Psoas muscle (tissue), 8 donors: ENCODE measurements around the gene EHMT1. TPM values are rescaled to one million over a fixed set of nuclear protein-coding genes. Genes with fewer than 3 reads are reported as not detected.

Experiments used
- ATAC-seq, 4 donors: fragments of 200-7000 bp; cut with Tn5 transposase; one replicate each; pipeline ENCODE4 v1.9.1; 2020; ENCODE audit warnings: moderate library complexity in 3 of 4, mild to moderate bottlenecking in 2 of 4
- DNase-seq, 2 donors: peaks; one replicate each; pipeline ENCODE4 v3.0.0-alpha.2; 2020
- H3K27ac ChIP-seq: fragments of 200-600 bp; one replicate; pipeline ENCODE4 v1.8.0; 2022
- H3K27me3 ChIP-seq, 3 donors: fragments of 200-600 bp in 1 of 3; one replicate each; pipeline versions ENCODE4 v1.6.1 to v1.8.0; 2013 to 2022; ENCODE audit warnings: low read length in 2 of 3, mild to moderate bottlenecking in 2 of 3, moderate library complexity in 1 of 3; ENCODE audit not compliant: insufficient read depth in 3 of 3
- H3K36me3 ChIP-seq, 2 donors: fragments of 200-600 bp in 1 of 2; one replicate each; pipeline versions ENCODE4 v1.6.1 to v1.8.0; 2013 to 2022; ENCODE audit warnings: low read depth in 1 of 2, mild to moderate bottlenecking in 1 of 2, moderate library complexity in 1 of 2; ENCODE audit not compliant: insufficient read depth in 1 of 2
- H3K4me1 ChIP-seq: fragments of 200-600 bp; one replicate; pipeline ENCODE4 v1.8.0; 2022
- H3K4me3 ChIP-seq: fragments of 200-600 bp; one replicate; pipeline ENCODE4 v1.8.0; 2022; ENCODE audit warnings: mild to moderate bottlenecking
- H3K9me3 ChIP-seq: fragments of 200-600 bp; one replicate; pipeline ENCODE4 v1.8.0; 2022
- WGBS, 3 donors: extraction: QIAGEN DNeasy Blood & Tissue Kit; methylation state at CpG; one replicate each; pipeline versions ENCODE4 v1.1.6 to v1.1.7; 2013; 5-methylcytosine and 5-hydroxymethylcytosine counted together
- intact Hi-C, 2 donors: fragments of 100-400 bp; cut with DNase I; formaldehyde crosslinking; loops; one replicate each; pipeline versions ENCODE4 v1.11.0 to v1.14.2; 2022
- polyA plus RNA-seq, 3 donors: library from polyadenylated mRNA; stranded (reverse); fragments of 200-250 nt; gene quantifications; one replicate each; pipeline ENCODE4 v1.2.3, GENCODE V29; 2013
- total RNA-seq, 4 donors: library from RNA; stranded (reverse); fragmentation: NEBNext Ultra II Directional in 2 of 4; extraction: Animal tissue kit (Norgen Biotek cat#: 25700) in 2 of 4; gene quantifications; one replicate each; pipeline versions ENCODE4 v1.2.1 to v1.2.4, GENCODE V29; 2021 to 2023
- TF ChIP-seq, protein P1 (sequence below): fragments of 200-600 bp; IDR thresholded peaks from one replicate; pipeline ENCODE4 v1.8.0; 2022; ENCODE audit warnings: antibody characterized with exemption
- donor health status: healthy with polysubstance abuse.
- donor health status: DM: no; HTN: no; CAD: no; lungs with moderate emphysema.
- donor health status: Bipolar disorder and iron deficiency.
- donor health status: healthy.
- donor health status: DM: yes; HTN: yes; CAD: no.
- donor health status: DM: no; HTN: no; CAD: no.
- donor health status: DM: no; HTN: no; CAD: no.
- donor health status: DM: yes; HTN: yes; CAD: no.

The EHMT1 gene
- total and polyA plus RNA-seq, 7 donors = 29.0 to 49.6 (median 31.2) TPM

DNA sequence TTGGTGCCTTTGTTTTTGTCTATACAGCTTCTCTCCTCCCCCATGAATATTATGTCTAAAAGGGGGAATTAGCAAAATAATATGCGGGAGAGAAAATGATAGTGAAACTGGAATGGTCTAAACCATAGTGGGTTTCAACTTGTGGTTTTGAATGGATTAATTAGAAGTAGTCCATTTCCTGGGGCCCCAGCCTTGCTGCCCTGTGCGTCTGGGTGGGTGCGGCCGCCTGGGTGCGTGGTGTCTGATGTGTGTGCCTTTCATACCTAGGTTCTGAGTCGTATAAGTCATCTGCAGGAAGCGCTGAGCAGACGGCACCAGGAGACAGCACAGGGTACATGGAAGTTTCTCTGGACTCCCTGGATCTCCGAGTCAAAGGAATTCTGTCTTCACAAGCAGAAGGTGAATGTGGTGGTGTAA, 138.8 kb downstream of the EHMT1 start:
- peaks cover 8% of the 10 kb centered on the region for H3K9me3 ChIP-seq
- DNase-seq (no peak), ATAC-seq (no peak)
- WGBS, 3 donors = 91 to 96% (median 96%) methylated on average over 9 of the region's 9 CpGs
- H3K4me1 ChIP-seq = peaks cover 6% of the 10 kb centered on the region
- H3K27me3 ChIP-seq = no peaks in the 10 kb centered on the region
- peaks cover 4 to 62% of the 10 kb centered on the region in 2 donors for H3K36me3 ChIP-seq
- intact Hi-C loops = no loop called here
- H3K4me3 ChIP-seq = no peak overlapping the region
- TF ChIP-seq, protein P1, sequence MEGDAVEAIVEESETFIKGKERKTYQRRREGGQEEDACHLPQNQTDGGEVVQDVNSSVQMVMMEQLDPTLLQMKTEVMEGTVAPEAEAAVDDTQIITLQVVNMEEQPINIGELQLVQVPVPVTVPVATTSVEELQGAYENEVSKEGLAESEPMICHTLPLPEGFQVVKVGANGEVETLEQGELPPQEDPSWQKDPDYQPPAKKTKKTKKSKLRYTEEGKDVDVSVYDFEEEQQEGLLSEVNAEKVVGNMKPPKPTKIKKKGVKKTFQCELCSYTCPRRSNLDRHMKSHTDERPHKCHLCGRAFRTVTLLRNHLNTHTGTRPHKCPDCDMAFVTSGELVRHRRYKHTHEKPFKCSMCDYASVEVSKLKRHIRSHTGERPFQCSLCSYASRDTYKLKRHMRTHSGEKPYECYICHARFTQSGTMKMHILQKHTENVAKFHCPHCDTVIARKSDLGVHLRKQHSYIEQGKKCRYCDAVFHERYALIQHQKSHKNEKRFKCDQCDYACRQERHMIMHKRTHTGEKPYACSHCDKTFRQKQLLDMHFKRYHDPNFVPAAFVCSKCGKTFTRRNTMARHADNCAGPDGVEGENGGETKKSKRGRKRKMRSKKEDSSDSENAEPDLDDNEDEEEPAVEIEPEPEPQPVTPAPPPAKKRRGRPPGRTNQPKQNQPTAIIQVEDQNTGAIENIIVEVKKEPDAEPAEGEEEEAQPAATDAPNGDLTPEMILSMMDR = no peak
- peak overlapping the region; percentile 62 for H3K27ac ChIP-seq

DNA sequence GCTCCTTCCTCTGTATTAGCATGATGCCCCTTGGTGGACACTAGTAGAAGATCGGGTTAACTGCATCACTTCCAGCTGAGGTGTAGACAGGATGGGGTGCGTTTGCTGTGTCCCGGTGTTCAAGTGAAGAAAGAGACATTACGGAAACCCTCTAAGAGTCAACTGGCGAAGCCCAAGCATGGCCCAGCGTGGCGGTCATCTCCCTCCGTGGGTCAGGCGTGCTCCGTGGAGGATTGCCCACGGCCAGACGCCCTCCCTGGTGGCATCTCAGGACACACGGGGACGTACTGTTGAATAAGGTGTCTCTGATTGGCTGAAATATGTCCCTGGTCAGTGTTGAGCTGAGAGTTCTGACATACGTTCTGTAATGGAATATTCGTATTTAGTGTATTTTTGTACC, 139.3 kb downstream of the EHMT1 start:
- TF ChIP-seq, protein P1 = no peak
- intact Hi-C loops = no loop called here
- 92 to 96% (median 96%) methylated on average over 16 of the region's 16 CpGs for WGBS, 3 donors
- no peaks in the 10 kb centered on the region for H3K27me3 ChIP-seq
- peaks cover 6% of the 10 kb centered on the region for H3K4me1 ChIP-seq
- ATAC-seq (no peak), DNase-seq (no peak)
- H3K4me3 ChIP-seq = no peak overlapping the region
- H3K9me3 ChIP-seq = peaks cover 8% of the 10 kb centered on the region
- H3K27ac ChIP-seq = no peak overlapping the region
- peaks cover 4 to 62% of the 10 kb centered on the region in 2 donors for H3K36me3 ChIP-seq

- Histone ChIP-seq H3K4me1 (peaks cover 6% of the 10 kb centered on the region), H3K9me3 (peaks cover 8% of the 10 kb centered on the region), H3K27me3 (no peaks in the 10 kb centered on the region), H3K4me3 (no peak overlapping the region), H3K27ac (peak overlapping the region; percentile 77), H3K36me3 (peaks cover 7 to 62% of the 10 kb centered on the region in 2 donors)
- DNase-seq = no peak
- TF ChIP-seq, protein P1 = no peak
- intact Hi-C loops = no loop called here
- no peak for ATAC-seq
- WGBS, 3 donors = 91 to 96% (median 94%) methylated on average over 11 of the region's 11 CpGs
Measured at GRCh38 chr9:137759117-137759516, 140.3 kb downstream of the EHMT1 start.

DNA sequence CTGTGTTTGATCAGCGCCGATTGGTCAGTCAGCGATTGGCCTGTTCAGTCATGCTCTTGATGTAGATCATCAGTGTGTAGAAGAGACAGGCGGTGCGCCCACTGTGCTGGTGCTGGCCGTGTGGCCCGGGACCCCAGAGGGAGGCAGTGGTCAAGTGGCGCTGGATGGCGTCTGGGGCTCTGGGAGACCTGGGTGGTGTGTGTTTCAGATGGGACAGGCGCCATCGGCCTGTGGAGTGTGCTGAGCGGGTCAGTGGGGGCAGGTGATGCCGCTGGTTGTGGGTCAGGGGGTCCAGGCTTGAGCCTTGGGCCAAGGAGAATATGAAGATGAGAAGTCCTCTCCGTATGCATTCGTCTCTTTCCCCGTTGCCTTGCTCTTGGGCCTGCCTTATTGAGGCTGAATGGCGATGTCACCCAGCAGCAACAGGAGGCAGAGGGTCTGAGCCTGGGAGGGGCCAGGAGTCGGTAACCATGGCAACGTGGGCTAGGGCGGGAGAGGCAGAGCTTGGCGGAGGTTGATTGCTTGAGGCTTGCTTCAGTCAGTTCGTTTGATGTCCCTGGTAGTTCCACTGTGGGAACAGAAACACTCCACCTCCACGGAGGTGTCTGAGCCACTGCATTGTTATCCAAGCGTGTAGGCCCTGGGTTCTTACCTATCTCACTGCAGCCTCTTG, 141.0 kb downstream of the EHMT1 start:
- DNase-seq (no peak), ATAC-seq (peak in 3 of 4 donors; percentile 9 to 14 (median 11))
- H3K9me3 ChIP-seq = peaks cover 8% of the 10 kb centered on the region
- H3K4me1 ChIP-seq = peaks cover 6% of the 10 kb centered on the region
- H3K4me3 ChIP-seq = no peak overlapping the region
- peaks cover 7 to 63% of the 10 kb centered on the region in 2 donors for H3K36me3 ChIP-seq
- WGBS, 3 donors = 80 to 92% (median 91%) methylated on average over 24 of the region's 24 CpGs
- H3K27ac ChIP-seq = peak overlapping the region; percentile 77
- intact Hi-C loops = loop anchor here in 1 of 2 donors (1.0 kb wide), 1 partner anchor 14 kb away; no protein-coding TSS in a partner anchor
- H3K27me3 ChIP-seq = no peaks in the 10 kb centered on the region
- TF ChIP-seq, protein P1 = no peak
